IPS DF 6.9 (cell line): Measurements from ENCODE around the gene BMPER.
A peak's percentile ranks its signal among the peaks of the same experiment; 100 is the strongest.

Experiments
- DNase-seq: peaks from one replicate; pipeline ENCODE4 v3.0.0-alpha.2; 2013; ENCODE audit warnings: low read depth, low spot score
- H3K27ac ChIP-seq: one replicate; pipeline ENCODE4 v1.5.1; 2013; ENCODE audit warnings: low read length, control low read depth
- H3K27me3 ChIP-seq: 2 replicates; pipeline ENCODE4 v1.6.1; 2013; ENCODE audit warnings: mild to moderate bottlenecking, low read length; ENCODE audit not compliant: control insufficient read depth, insufficient read depth
- H3K36me3 ChIP-seq: 2 replicates; pipeline ENCODE4 v1.6.1; 2013; ENCODE audit warnings: low read length; ENCODE audit not compliant: control insufficient read depth, insufficient read depth
- H3K4me1 ChIP-seq: 2 replicates; pipeline ENCODE4 v1.6.1; 2013; ENCODE audit warnings: low read length; ENCODE audit not compliant: control insufficient read depth, insufficient read depth
- H3K4me3 ChIP-seq: 2 replicates; pipeline ENCODE4 v1.5.1; 2013; ENCODE audit warnings: mild to moderate bottlenecking, low read length
- H3K9me3 ChIP-seq: 2 replicates; pipeline ENCODE4 v1.6.1; 2013; ENCODE audit warnings: low read length, inconsistent platforms; ENCODE audit not compliant: control insufficient read depth, insufficient read depth
- WGBS: extraction: QIAGEN DNeasy Blood & Tissue Kit; methylation state at CpG from one replicate; pipeline ENCODE4 v1.1.7; 2013; ENCODE audit warnings: mixed read lengths, missing lambda C conversion rate; ENCODE audit not compliant: insufficient read length, insufficient coverage; 5-methylcytosine and 5-hydroxymethylcytosine counted together

BMPER gene

GRCh38 chr7:34090816-34091215, 185.5 kb downstream of the BMPER start:
- H3K36me3 ChIP-seq = no peaks in the 10 kb centered on the region
- no peaks in the 10 kb centered on the region; the same call in 1 of the 2 replicates for H3K9me3 ChIP-seq
- H3K4me1 ChIP-seq = no peaks in the 10 kb centered on the region
- no peak overlapping the region for H3K27ac ChIP-seq
- DNase-seq = no peak
- H3K4me3 ChIP-seq = no peak overlapping the region
- WGBS = no CpG with 5 or more reads among the region's 5 CpGs
- no peaks in the 10 kb centered on the region for H3K27me3 ChIP-seq

GRCh38 chr7:34091321-34091917, 186.1 kb downstream of the BMPER start:
- Histone ChIP-seq H3K27me3 (no peaks in the 10 kb centered on the region), H3K27ac (no peak overlapping the region), H3K36me3 (no peaks in the 10 kb centered on the region), H3K4me1 (no peaks in the 10 kb centered on the region), H3K4me3 (no peak overlapping the region), H3K9me3 (no peaks in the 10 kb centered on the region; the same call in 1 of the 2 replicates)
- DNase-seq = peak; percentile 48
- no CpG with 5 or more reads among the region's 4 CpGs for WGBS

- no peaks in the 10 kb centered on the region; the same call in 1 of the 2 replicates for H3K9me3 ChIP-seq
- no peak overlapping the region for H3K27ac ChIP-seq
- no peak overlapping the region for H3K4me3 ChIP-seq
- DNase-seq = no peak
- no peaks in the 10 kb centered on the region for H3K4me1 ChIP-seq
- H3K36me3 ChIP-seq = no peaks in the 10 kb centered on the region
- no CpG with 5 or more reads among the region's 3 CpGs for WGBS
- H3K27me3 ChIP-seq = no peaks in the 10 kb centered on the region
Observed at GRCh38 chr7:34093276-34093675, 187.9 kb downstream of the BMPER start.

GRCh38 chr7:34096198-34096651, 190.9 kb downstream of the BMPER start:
- no peaks in the 10 kb centered on the region for H3K36me3 ChIP-seq

GRCh38 chr7:34096777-34097176, 191.4 kb downstream of the BMPER start:
- H3K4me1 ChIP-seq = no peaks in the 10 kb centered on the region
- no peak for DNase-seq
- no peaks in the 10 kb centered on the region for H3K36me3 ChIP-seq
- H3K27ac ChIP-seq = no peak overlapping the region
- H3K27me3 ChIP-seq = no peaks in the 10 kb centered on the region
- H3K9me3 ChIP-seq = no peaks in the 10 kb centered on the region; the same call in 1 of the 2 replicates
- no peak overlapping the region for H3K4me3 ChIP-seq
- no CpG with 5 or more reads among the region's 2 CpGs for WGBS

More at GRCh38 chr7:34096198-34096651, 190.9 kb downstream of the BMPER start:
- Histone ChIP-seq H3K27ac (no peak overlapping the region), H3K27me3 (no peaks in the 10 kb centered on the region), H3K9me3 (no peaks in the 10 kb centered on the region; the same call in 1 of the 2 replicates), H3K4me3 (no peak overlapping the region), H3K4me1 (no peaks in the 10 kb centered on the region)
- no peak for DNase-seq
- no CpG with 5 or more reads among the region's 4 CpGs for WGBS

- DNase-seq = no peak
- Histone ChIP-seq H3K27ac (no peak overlapping the region), H3K4me3 (no peak overlapping the region), H3K9me3 (no peaks in the 10 kb centered on the region), H3K36me3 (no peaks in the 10 kb centered on the region), H3K27me3 (no peaks in the 10 kb centered on the region), H3K4me1 (no peaks in the 10 kb centered on the region)
- WGBS = no CpG with 5 or more reads among the region's 4 CpGs
Observed at GRCh38 chr7:34100661-34101060, 195.3 kb downstream of the BMPER start.

- WGBS = no CpG with 5 or more reads among the region's 6 CpGs
- no peak overlapping the region for H3K27ac ChIP-seq
- no peak for DNase-seq
- H3K36me3 ChIP-seq = no peaks in the 10 kb centered on the region
- H3K4me3 ChIP-seq = no peak overlapping the region
- no peaks in the 10 kb centered on the region for H3K9me3 ChIP-seq
- no peaks in the 10 kb centered on the region for H3K4me1 ChIP-seq
- no peaks in the 10 kb centered on the region for H3K27me3 ChIP-seq
Observed at GRCh38 chr7:34104115-34104514, 198.8 kb downstream of the BMPER start.

- no peak for DNase-seq
- no peaks in the 10 kb centered on the region for H3K36me3 ChIP-seq
- H3K9me3 ChIP-seq = no peaks in the 10 kb centered on the region
- no peaks in the 10 kb centered on the region for H3K4me1 ChIP-seq
- no CpG with 5 or more reads among the region's 1 CpG for WGBS
- H3K27me3 ChIP-seq = no peaks in the 10 kb centered on the region
- no peak overlapping the region for H3K4me3 ChIP-seq
- no peak overlapping the region for H3K27ac ChIP-seq
Observed at GRCh38 chr7:34104992-34105391, 199.7 kb downstream of the BMPER start.

GRCh38 chr7:34107276-34107675, 201.9 kb downstream of the BMPER start:
- Histone ChIP-seq H3K27me3 (no peaks in the 10 kb centered on the region), H3K9me3 (no peaks in the 10 kb centered on the region), H3K4me1 (no peaks in the 10 kb centered on the region), H3K36me3 (no peaks in the 10 kb centered on the region), H3K4me3 (no peak overlapping the region), H3K27ac (no peak overlapping the region)
- no peak for DNase-seq
- WGBS = 100% methylated on average over 4 of the region's 5 CpGs

GRCh38 chr7:34108165-34108564, 202.8 kb downstream of the BMPER start:
- no CpG with 5 or more reads among the region's 4 CpGs for WGBS
- Histone ChIP-seq H3K9me3 (no peaks in the 10 kb centered on the region), H3K27ac (no peak overlapping the region), H3K4me1 (no peaks in the 10 kb centered on the region), H3K36me3 (no peaks in the 10 kb centered on the region), H3K27me3 (no peaks in the 10 kb centered on the region), H3K4me3 (no peak overlapping the region)
- no peak for DNase-seq
